SK-N-MC (cell line): Measurements from ENCODE around the gene NBEA.

Source experiments
- EZH2 ChIP-seq: fragments of 200-600 bp; sonication (generic); IDR thresholded peaks from one replicate; pipeline ENCODE4 v1.6.1; 2017; ENCODE audit warnings: antibody characterized with exemption
- FOXP2 ChIP-seq: optimal IDR thresholded peaks from 2 replicates; pipeline ENCODE3; 2011; ENCODE audit warnings: mild to moderate bottlenecking, moderate library complexity; ENCODE audit not compliant: insufficient read depth; ENCODE audit errors: extremely low read length, control extremely low read depth
- POLR2AphosphoS5 ChIP-seq: IDR thresholded peaks from 2 replicates; pipeline ENCODE4 v1.6.1; 2012; ENCODE audit warnings: mild to moderate bottlenecking, low read depth, low read length, borderline replicate concordance

GRCh38 chr13:35690581-35691207 is 748.6 kb downstream of the NBEA start:
- TF ChIP-seq EZH2 (no peak), POLR2AphosphoS5 (no peak), FOXP2 (no peak)
